Activated T-cell treated with anti-CD3 and anti-CD28 coated beads, Interleukin-2, amount 50 U/mL, for 72 hours (primary cell): ENCODE results near the gene PROSER2. TPM values are rescaled to one million over a fixed set of nuclear protein-coding genes. Genes with fewer than 3 reads are reported as not detected.
"Not testable (repeated sequence)": the region's sequence is repeated elsewhere in the genome, so short reads cannot be mapped to it uniquely, and the experiment has no call there.

ENCODE experiments used
- ATAC-seq, 2 donors: fragments of 150-1000 bp; cut with Tn5 transposase; replicated peaks in 1 of 2; 2 replicates each; pipeline ENCODE4 v1.10.0; 2021; ENCODE audit warnings: moderate library complexity in 2 of 2, mild to moderate bottlenecking in 1 of 2
- DNase-seq, 2 donors: peaks; one replicate each; pipeline ENCODE4 v3.0.0; 2021 to 2022; ENCODE audit warnings: mixed read lengths in 1 of 2
- H3K27ac Mint-ChIP-seq: one replicate; pipeline ENCODE4 v1.8.0; 2022; ENCODE audit warnings: mild to moderate bottlenecking, moderate library complexity, mixed read lengths
- H3K27me3 Mint-ChIP-seq: one replicate; pipeline ENCODE4 v1.8.0; 2022; ENCODE audit warnings: low read depth, mixed read lengths
- H3K36me3 Mint-ChIP-seq, 2 donors: one replicate each; pipeline ENCODE4 v1.8.0; 2022; ENCODE audit warnings: mixed read lengths in 2 of 2, mild to moderate bottlenecking in 1 of 2; ENCODE audit not compliant: insufficient read depth in 2 of 2
- H3K4me1 Mint-ChIP-seq: one replicate; pipeline ENCODE4 v1.8.0; 2022; ENCODE audit warnings: low read depth, mixed read lengths
- H3K4me3 Mint-ChIP-seq, 2 donors: one replicate each; pipeline ENCODE4 v1.8.0; 2022; ENCODE audit warnings: mild to moderate bottlenecking in 2 of 2, mixed read lengths in 2 of 2, moderate library complexity in 2 of 2
- H3K9me3 Mint-ChIP-seq, 2 donors: one replicate each; pipeline ENCODE4 v1.8.0; 2022; ENCODE audit warnings: mixed read lengths in 2 of 2
- total RNA-seq, 2 donors: library from RNA; stranded (reverse); gene quantifications; one replicate each; pipeline ENCODE4 v1.2.3, GENCODE V29; 2022

The PROSER2 gene
- total RNA-seq, 2 donors from 2014 or later, result 1.1 to 1.6 TPM

GRCh38 chr10:11852637-11853036 is 29.5 kb downstream of the PROSER2 start:
- ATAC-seq, H3K4me1 Mint-ChIP-seq, H3K4me3 Mint-ChIP-seq, H3K9me3 Mint-ChIP-seq, DNase-seq, H3K36me3 Mint-ChIP-seq, H3K27ac Mint-ChIP-seq: not testable (repeated sequence)
- peaks cover 14% of the 10 kb centered on the region for H3K27me3 Mint-ChIP-seq

GRCh38 chr10:11853468-11853867 is 30.3 kb downstream of the PROSER2 start:
- DNase-seq, result no peak
- H3K27me3 Mint-ChIP-seq, result peaks cover 11% of the 10 kb centered on the region
- H3K4me1 Mint-ChIP-seq, result no peaks in the 10 kb centered on the region
- H3K9me3 Mint-ChIP-seq, result no peaks in the 10 kb centered on the region
- H3K36me3 Mint-ChIP-seq, result no peaks in the 10 kb centered on the region
- no peak overlapping the region for H3K27ac Mint-ChIP-seq
- H3K4me3 Mint-ChIP-seq, result no peak overlapping the region
- ATAC-seq, result no peak

DNA sequence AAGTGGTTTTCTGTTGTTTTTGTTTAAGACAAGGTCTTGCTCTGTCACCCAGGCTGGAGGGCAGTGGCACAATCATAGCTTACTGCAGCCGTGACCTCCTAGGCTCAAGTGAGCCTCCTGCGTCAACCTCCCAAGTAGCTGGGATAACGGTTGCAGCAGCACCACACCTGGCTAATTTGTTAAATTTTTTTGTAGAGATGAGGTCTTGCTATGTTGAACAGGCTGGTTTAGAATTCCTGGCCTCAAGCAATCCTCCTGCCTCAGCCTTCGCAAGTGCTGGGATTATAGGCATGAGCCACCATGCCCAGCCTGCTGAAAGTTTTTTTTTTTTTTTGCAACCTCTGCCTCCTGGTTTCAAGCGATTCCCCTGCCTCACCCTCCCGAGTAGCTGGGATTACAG is 31.1 kb downstream of the PROSER2 start:
- DNase-seq, result no peak
- ATAC-seq, result no peak
- Mint-ChIP-seq H3K4me1 (no peaks in the 10 kb centered on the region), H3K27ac (no peak overlapping the region), H3K4me3 (no peak overlapping the region), H3K27me3 (peaks cover 8% of the 10 kb centered on the region), H3K9me3 (no peaks in the 10 kb centered on the region), H3K36me3 (no peaks in the 10 kb centered on the region)

DNA sequence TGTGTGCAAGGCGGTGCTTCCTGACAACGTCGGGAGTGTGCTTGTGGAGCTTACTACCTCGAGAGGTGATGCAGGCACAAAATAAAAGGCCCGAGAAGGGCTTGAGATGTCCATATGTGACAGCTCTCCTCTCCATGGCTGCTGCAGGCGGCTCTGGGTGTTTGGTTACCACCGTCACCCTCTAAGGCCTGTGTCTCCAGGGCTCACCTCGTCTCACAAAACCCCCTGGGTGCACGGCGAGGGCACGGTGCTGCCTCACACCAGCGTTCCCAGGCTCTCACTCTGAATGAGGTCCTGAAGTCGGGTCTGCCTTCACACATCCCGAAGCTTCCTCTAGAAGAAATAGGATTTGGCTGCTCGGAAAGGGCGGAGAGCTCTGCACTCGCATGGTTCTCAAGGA is 32.9 kb downstream of the PROSER2 start:
- no peak for ATAC-seq

DNA sequence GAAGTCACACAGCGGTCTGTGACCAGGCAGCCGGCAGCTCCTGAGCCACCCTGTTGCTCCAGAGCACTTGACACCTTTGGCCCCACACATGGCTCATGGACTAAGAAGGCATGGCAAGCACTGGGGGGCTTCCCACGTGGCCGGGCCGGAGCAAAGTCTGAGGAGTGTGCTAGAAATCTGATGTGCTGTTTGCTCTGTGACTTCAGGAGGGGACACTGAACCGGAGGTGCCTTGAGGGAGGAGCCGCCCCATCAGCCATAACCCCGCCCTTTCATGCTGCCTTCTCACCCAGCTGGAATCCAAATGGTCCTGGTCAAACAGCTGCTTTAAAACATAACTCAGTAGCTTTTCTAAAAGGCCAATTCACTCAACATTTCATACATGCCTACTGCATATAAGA is 33.5 kb downstream of the PROSER2 start:
- DNase-seq (no peak), ATAC-seq (no peak)
- Mint-ChIP-seq H3K9me3 (no peaks in the 10 kb centered on the region), H3K4me1 (no peaks in the 10 kb centered on the region), H3K27me3 (peaks cover 7% of the 10 kb centered on the region), H3K4me3 (no peak overlapping the region), H3K36me3 (no peaks in the 10 kb centered on the region), H3K27ac (no peak overlapping the region)

More for the DNA sequence above, 32.9 kb downstream of the PROSER2 start:
- Mint-ChIP-seq H3K36me3 (no peaks in the 10 kb centered on the region), H3K4me3 (no peak overlapping the region), H3K9me3 (no peaks in the 10 kb centered on the region), H3K4me1 (no peaks in the 10 kb centered on the region), H3K27me3 (peaks cover 1% of the 10 kb centered on the region), H3K27ac (no peak overlapping the region)
- DNase-seq, result no peak

DNA sequence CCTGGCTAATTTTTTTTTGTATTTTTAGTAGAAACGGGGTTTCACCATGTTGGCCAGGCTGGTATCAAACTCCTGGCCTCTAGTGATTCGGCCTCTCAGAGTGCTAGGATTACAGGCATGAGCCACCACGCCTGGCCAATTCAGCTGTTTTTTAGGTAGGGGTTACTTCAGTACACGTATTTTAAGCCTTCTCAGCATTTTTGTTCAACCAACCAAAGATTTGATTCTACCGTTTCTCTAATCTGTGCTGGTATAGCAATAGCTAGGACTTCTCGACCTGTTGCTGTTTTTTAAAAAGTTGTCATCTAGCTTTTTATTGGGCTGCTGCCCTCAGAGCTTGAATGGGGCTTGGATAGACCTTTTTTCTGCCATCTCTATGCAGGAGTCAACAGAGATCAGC is 34.9 kb downstream of the PROSER2 start:
- Mint-ChIP-seq H3K27me3 (peaks cover 19% of the 10 kb centered on the region), H3K4me3 (no peak overlapping the region), H3K4me1 (peaks cover 8% of the 10 kb centered on the region), H3K36me3 (no peaks in the 10 kb centered on the region), H3K27ac (no peak overlapping the region), H3K9me3 (no peaks in the 10 kb centered on the region)
- no peak for ATAC-seq
- no peak for DNase-seq

DNA sequence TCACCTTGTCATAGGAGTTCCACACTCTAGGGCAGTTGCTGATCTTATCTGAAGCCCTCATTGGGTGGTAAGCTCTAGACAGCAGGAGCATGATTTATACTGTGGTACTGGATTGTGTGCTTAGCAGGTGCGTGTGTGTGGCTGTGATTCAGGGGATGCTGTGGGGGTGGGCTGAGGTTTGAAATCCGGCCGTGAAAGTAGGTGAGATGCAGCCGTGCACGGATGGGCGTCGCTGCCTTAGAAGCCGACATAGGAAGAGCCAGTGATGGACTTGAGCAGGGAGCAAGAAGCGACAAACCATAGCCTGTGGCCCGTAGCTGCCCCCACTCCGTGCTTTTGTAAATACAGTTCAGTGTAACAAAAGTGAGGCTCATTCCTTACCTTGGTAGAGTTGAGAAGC is 38.2 kb downstream of the PROSER2 start:
- Mint-ChIP-seq H3K27me3 (peaks cover 43% of the 10 kb centered on the region), H3K27ac (no peak overlapping the region), H3K4me3 (no peak overlapping the region), H3K36me3 (no peaks in the 10 kb centered on the region), H3K9me3 (no peaks in the 10 kb centered on the region), H3K4me1 (peaks cover 22% of the 10 kb centered on the region)
- DNase-seq, result no peak
- no peak for ATAC-seq

DNA sequence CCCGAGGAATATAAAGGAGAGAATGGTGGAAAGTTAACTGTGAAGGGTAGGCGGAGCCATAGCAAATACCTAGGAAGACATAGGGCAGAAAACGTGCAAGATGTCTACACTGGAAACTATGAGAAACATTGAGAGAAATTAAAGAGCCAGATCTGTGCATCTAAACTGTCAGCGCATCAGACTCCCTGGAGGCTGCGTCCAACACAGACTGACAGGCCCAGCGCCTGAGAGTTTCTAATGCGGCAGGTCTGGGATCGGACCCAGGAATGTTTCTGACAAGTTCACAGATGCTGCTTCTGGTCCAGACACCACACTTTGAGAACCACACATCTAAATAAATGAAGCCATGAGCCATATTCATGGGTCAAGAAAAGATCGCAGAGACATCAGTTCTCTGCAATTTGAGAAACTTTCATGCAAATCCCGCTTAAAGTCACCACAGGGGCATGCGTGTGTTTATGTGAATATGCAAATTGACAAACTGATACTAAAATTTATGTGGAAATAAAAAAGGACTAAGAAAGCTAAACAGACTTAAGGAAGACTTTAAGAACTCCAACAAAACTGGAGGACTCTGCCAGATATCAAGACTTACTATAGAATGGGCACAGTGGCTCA is 38.8 kb downstream of the PROSER2 start:
- Mint-ChIP-seq H3K27ac (no peak overlapping the region), H3K27me3 (peaks cover 46% of the 10 kb centered on the region), H3K4me1 (peaks cover 22% of the 10 kb centered on the region), H3K36me3 (no peaks in the 10 kb centered on the region), H3K9me3 (no peaks in the 10 kb centered on the region), H3K4me3 (no peak overlapping the region)
- DNase-seq (no peak), ATAC-seq (no peak)

DNA sequence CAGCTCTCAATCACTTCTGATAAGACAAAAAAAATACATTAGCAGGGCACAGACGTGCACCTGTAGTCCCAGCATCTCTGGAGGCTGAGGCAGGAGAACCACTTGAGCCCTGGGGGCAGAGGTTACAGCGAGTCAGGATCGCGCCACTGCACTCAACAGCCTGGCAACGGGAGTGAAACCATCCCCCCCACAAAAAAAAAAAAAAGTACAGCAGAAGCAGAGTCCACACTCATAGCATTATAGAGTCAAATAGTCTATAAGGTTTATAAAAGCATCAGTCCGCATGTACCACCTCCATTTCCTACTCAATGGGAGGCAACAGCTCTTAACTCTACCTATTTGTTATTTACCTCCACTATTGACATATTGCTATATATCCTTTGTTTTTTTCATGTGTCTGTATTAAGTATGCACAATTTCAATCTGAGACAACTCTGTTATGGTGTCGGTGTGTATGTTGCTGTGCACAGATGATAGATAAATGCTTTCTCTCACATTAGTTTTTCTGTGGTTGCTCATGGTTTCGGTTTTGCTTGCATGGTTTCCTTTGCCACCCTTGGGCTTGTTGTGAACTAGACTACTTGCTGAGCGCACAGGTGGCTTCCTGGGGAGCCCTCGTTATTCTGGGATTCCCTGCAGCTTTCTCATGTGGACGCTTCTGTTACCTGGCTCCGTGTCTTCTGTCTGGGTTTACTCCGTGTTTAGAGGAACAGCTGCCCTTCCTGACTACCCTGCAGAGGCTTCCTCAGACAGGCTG is 40.4 kb downstream of the PROSER2 start:
- peak; percentile 74 to 77 for DNase-seq
- peak overlapping the region; percentile 52 to 65 for H3K4me3 Mint-ChIP-seq
- H3K36me3 Mint-ChIP-seq, result no peaks in the 10 kb centered on the region
- no peak overlapping the region for H3K27ac Mint-ChIP-seq
- H3K4me1 Mint-ChIP-seq, result peaks cover 22% of the 10 kb centered on the region
- peak; percentile 94 to 97 for ATAC-seq
- H3K27me3 Mint-ChIP-seq, result peaks cover 46% of the 10 kb centered on the region
- no peaks in the 10 kb centered on the region for H3K9me3 Mint-ChIP-seq

DNA sequence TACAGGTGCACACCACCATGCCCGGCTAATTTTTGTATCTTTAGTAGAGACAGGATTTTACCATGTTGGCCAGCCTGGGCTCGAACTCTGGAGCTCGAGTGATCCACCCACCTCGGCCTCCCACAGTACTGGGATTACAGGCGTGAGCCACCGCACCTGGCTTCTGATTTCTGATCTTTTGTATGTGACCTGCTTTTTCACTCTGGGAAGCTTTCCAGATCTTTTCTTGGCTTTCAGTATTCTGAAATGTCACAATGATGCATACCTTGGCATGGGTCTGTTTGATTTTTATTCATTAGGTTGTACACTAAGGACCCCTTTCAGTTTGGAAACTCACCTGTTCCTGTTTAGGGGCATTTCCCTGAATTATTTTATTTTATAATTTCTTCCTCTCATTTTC is 41.6 kb downstream of the PROSER2 start:
- Mint-ChIP-seq H3K36me3 (no peaks in the 10 kb centered on the region), H3K27ac (peak overlapping the region; percentile 13), H3K4me1 (peaks cover 22% of the 10 kb centered on the region), H3K4me3 (no peak overlapping the region), H3K9me3 (no peaks in the 10 kb centered on the region), H3K27me3 (peaks cover 46% of the 10 kb centered on the region)
- ATAC-seq (no peak), DNase-seq (no peak)

- H3K27me3 Mint-ChIP-seq, result peaks cover 46% of the 10 kb centered on the region
- no peak overlapping the region for H3K4me3 Mint-ChIP-seq
- no peaks in the 10 kb centered on the region for H3K36me3 Mint-ChIP-seq
- DNase-seq (no peak), ATAC-seq (no peak)
- no peaks in the 10 kb centered on the region for H3K9me3 Mint-ChIP-seq
- no peak overlapping the region for H3K27ac Mint-ChIP-seq
- peaks cover 23% of the 10 kb centered on the region for H3K4me1 Mint-ChIP-seq
Observed at GRCh38 chr10:11865561-11865960, 42.4 kb downstream of the PROSER2 start.

DNA sequence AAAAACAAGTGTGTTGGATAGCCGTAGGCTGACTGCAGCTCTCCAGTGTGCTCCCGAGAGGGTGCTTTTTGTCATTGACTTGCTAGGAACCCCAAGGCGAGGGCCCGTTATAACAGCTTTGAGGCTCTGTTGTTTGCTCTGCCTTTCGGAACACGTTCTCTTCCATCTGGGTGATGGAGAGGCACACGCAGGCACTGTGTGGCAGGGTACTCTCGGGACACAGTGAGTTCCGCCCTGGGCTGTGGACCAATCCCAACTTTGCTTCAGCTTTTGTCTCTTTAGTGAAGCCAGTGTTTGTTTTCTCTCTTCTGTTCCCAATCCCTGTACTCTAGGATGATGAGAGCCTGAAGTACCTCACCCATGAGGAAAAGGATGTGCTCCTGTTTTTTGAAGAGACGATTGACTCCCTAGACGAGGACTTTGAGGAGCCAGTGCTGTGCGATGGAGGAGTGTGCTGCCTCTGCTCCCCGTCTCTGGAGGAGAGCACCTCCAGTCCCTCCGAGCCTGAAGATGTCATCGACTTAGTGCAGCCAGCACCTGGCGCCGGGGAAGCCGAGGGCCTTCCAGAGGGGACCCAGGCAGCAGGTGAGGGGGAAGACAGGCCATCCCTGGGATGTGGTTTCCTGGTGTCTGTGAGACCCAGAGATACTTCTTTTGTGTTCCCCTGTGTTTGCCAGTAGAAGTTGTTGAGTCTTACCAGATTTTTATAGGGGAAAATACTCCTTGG is 43.2 kb downstream of the PROSER2 start:
- Mint-ChIP-seq H3K27me3 (peaks cover 45% of the 10 kb centered on the region), H3K36me3 (no peaks in the 10 kb centered on the region), H3K4me1 (peaks cover 31% of the 10 kb centered on the region), H3K27ac (no peak overlapping the region), H3K4me3 (no peak overlapping the region), H3K9me3 (no peaks in the 10 kb centered on the region)
- ATAC-seq (no peak), DNase-seq (no peak)

GRCh38 chr10:11869219-11869618 is 46.1 kb downstream of the PROSER2 start:
- ATAC-seq (no peak), DNase-seq (no peak)
- H3K9me3 Mint-ChIP-seq, result no peaks in the 10 kb centered on the region
- no peak overlapping the region for H3K4me3 Mint-ChIP-seq
- H3K36me3 Mint-ChIP-seq, result no peaks in the 10 kb centered on the region
- peaks cover 45% of the 10 kb centered on the region for H3K27me3 Mint-ChIP-seq
- H3K4me1 Mint-ChIP-seq, result peaks cover 21% of the 10 kb centered on the region
- H3K27ac Mint-ChIP-seq, result no peak overlapping the region
